ENCODE data around the gene SLC38A5. TPM values are rescaled to one million over a fixed set of nuclear protein-coding genes. Genes with fewer than 3 reads are reported as not detected.
A peak's percentile ranks its signal among the peaks of the same experiment; 100 is the strongest.

Gene SLC38A5
- total and polyA plus RNA-seq, 2 donors (not counting 1 experiment from before 2014, with no cell fraction given) = 8.3 to 21.5 TPM

DNA sequence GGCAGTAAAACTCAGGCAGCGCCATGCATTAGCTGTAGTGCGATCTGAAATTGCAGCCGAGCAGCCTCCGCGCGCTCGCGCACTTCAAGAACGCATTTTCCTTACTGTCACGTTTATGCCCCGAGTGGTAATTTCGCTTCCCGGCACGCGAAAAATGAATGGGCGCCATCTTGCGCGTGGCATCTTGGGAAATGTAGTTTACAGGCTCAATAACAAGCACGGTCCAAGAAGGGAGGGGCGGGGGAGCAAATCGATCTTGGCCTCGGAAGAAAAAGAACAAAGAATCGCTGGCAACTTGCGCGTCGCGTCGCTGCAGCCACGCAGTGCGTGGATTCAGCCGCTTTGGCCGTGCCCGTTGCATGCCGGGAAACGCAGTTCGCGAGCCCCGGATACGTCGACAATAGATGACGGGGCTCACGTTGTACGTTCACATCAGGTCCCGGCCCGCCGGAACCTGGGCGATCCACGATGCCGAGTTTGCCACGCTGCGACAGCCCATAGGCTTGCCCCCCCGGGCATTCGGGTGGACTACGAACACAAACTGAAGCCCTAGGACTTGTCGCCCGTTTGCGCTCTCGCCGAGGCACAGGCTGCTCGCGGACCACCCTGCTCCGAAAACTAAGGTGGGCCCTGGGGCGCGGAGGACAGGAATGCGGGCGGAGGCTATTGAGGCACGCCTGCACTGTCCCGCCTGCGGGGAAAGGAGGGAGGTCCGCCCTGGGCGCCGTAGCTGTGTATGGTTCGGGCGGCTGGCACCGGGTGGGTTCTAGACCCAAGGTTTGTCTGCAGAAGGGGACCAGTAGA lies 5.9 kb upstream of the SLC38A5 start, which contains the start of gene FTSJ1:
FTSJ1 (plus strand) TSS at position 426 of the 804 bp plus-strand sequence. CDS start 1,849 bp downstream, outside the sequence.
- DNase-seq (ENCODE audit: low read depth in 2 of 2) = peak; percentile 94
- Histone ChIP-seq H3K4me3 (replicated peaks in 1 of 4; ENCODE audit: control extremely low read depth in 1 of 4, insufficient read depth in 1 of 4, low read depth in 3 of 4, low read length in 4 of 4) (peak within 1 kb of the TSS; percentile 69 to 92 (median 76)), H3K4me2 (ENCODE audit: extremely low read depth, insufficient read depth, low read length) (peak within 1 kb of the TSS; percentile 82), H4K20me1 (ENCODE audit: control insufficient read depth, extremely low read depth, insufficient read depth, low read length) (no peaks in the 10 kb centered on the region), H3K4me1 (ENCODE audit: control insufficient read depth, extremely low read depth, insufficient read depth, low read length) (peaks cover 3% of the 10 kb centered on the region), H3K27ac (ENCODE audit: insufficient read depth, low read length) (peak within 1 kb of the TSS; percentile 70), H2AFZ (ENCODE audit: low read length) (peak within 1 kb of the TSS; percentile 43), H3K27me3 (ENCODE audit: control insufficient read depth, insufficient read depth, low read length) (no peaks in the 10 kb centered on the region), H3K79me2 (ENCODE audit: control insufficient read depth, insufficient read depth, low read length) (peaks cover 24% of the 10 kb centered on the region), H3K9me3 (ENCODE audit: control insufficient read depth, insufficient read depth, low read depth, low read length) (no peaks in the 10 kb centered on the region), H3K36me3 (ENCODE audit: control insufficient read depth, insufficient read depth, low read length) (no peaks in the 10 kb centered on the region), H3K9ac (ENCODE audit: insufficient read depth, low read length) (peak within 1 kb of the TSS; percentile 86)
- TF ChIP-seq, protein P1, sequence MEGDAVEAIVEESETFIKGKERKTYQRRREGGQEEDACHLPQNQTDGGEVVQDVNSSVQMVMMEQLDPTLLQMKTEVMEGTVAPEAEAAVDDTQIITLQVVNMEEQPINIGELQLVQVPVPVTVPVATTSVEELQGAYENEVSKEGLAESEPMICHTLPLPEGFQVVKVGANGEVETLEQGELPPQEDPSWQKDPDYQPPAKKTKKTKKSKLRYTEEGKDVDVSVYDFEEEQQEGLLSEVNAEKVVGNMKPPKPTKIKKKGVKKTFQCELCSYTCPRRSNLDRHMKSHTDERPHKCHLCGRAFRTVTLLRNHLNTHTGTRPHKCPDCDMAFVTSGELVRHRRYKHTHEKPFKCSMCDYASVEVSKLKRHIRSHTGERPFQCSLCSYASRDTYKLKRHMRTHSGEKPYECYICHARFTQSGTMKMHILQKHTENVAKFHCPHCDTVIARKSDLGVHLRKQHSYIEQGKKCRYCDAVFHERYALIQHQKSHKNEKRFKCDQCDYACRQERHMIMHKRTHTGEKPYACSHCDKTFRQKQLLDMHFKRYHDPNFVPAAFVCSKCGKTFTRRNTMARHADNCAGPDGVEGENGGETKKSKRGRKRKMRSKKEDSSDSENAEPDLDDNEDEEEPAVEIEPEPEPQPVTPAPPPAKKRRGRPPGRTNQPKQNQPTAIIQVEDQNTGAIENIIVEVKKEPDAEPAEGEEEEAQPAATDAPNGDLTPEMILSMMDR (conservative IDR thresholded peaks at IDR 0.05 in 1 of 2, IDR thresholded peaks at IDR 0.05 in 1 of 2; ENCODE audit: low read depth in 1 of 2, low read length in 2 of 2) = no peak
- TF ChIP-seq EZH2 (IDR thresholded peaks at IDR 0.05; ENCODE audit: low read length, missing control alignments) = no peak

DNA sequence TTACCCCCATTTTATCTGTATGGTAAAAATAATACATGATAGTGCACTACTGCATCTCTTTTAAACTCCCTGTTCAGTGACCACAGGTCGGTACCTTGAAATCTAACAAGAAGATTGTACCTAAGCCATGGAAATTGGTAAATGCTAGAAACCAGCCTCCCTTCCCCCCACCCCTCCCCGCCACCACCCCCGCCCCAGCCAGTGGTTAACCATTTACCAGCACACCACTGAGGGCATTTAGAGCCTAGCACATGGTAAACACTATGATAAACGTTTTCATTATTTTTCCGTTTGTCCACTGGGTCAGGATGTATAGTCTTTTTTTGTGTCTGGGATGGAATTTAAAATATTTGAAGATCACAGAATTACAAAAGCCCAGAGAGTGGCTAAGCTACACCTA lies 5.2 kb upstream of the SLC38A5 start:
- Histone ChIP-seq H3K27me3 (ENCODE audit: control insufficient read depth, insufficient read depth, low read length) (no peaks in the 10 kb centered on the region), H2AFZ (ENCODE audit: low read length) (peak overlapping the region; percentile 43), H3K27ac (ENCODE audit: insufficient read depth, low read length) (peak overlapping the region; percentile 70), H4K20me1 (ENCODE audit: control insufficient read depth, extremely low read depth, insufficient read depth, low read length) (no peaks in the 10 kb centered on the region), H3K4me2 (ENCODE audit: extremely low read depth, insufficient read depth, low read length) (peak overlapping the region; percentile 64), H3K79me2 (ENCODE audit: control insufficient read depth, insufficient read depth, low read length) (peaks cover 24% of the 10 kb centered on the region), H3K9me3 (ENCODE audit: control insufficient read depth, insufficient read depth, low read depth, low read length) (no peaks in the 10 kb centered on the region), H3K36me3 (ENCODE audit: control insufficient read depth, insufficient read depth, low read length) (no peaks in the 10 kb centered on the region), H3K4me3 (replicated peaks in 1 of 4; ENCODE audit: control extremely low read depth in 1 of 4, insufficient read depth in 1 of 4, low read depth in 3 of 4, low read length in 4 of 4) (peak overlapping the region; percentile 51 to 92 (median 67)), H3K4me1 (ENCODE audit: control insufficient read depth, extremely low read depth, insufficient read depth, low read length) (peaks cover 3% of the 10 kb centered on the region), H3K9ac (ENCODE audit: insufficient read depth, low read length) (peak overlapping the region; percentile 49)
- DNase-seq (ENCODE audit: low read depth in 2 of 2) = no peak
- no peak for TF ChIP-seq EZH2 (IDR thresholded peaks at IDR 0.05; ENCODE audit: low read length, missing control alignments)
- TF ChIP-seq, protein P1 (conservative IDR thresholded peaks at IDR 0.05 in 1 of 2, IDR thresholded peaks at IDR 0.05 in 1 of 2; ENCODE audit: low read depth in 1 of 2, low read length in 2 of 2) = no peak

DNA sequence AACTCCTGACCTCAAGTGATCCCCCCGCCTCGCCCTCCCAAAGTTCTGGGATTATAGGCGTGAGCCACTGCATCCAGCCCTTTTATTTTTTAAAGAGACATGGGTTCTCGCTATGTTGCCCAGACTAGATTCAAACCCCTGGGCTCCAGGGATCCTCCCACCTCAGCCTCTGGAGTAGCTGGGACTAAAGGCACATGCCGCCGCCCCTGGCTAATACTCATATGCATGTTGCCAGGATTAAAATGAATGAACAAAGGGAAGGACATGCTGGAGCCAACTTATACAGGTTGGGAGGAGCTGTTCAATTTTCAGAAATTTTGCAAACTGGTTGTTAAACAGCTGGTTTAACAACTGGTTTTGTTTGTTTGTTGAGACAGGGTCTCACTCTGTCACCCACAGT lies 4.5 kb upstream of the SLC38A5 start:
- H2AFZ ChIP-seq (ENCODE audit: low read length) = no peak overlapping the region
- no peak overlapping the region for H3K4me3 ChIP-seq (replicated peaks in 1 of 4; ENCODE audit: control extremely low read depth in 1 of 4, insufficient read depth in 1 of 4, low read depth in 3 of 4, low read length in 4 of 4)
- no peak overlapping the region for H3K9ac ChIP-seq (ENCODE audit: insufficient read depth, low read length)
- H3K9me3 ChIP-seq (ENCODE audit: control insufficient read depth, insufficient read depth, low read depth, low read length) = no peaks in the 10 kb centered on the region
- no peaks in the 10 kb centered on the region for H3K27me3 ChIP-seq (ENCODE audit: control insufficient read depth, insufficient read depth, low read length)
- no peaks in the 10 kb centered on the region for H4K20me1 ChIP-seq (ENCODE audit: control insufficient read depth, extremely low read depth, insufficient read depth, low read length)
- H3K4me1 ChIP-seq (ENCODE audit: control insufficient read depth, extremely low read depth, insufficient read depth, low read length) = peaks cover 3% of the 10 kb centered on the region
- no peak for DNase-seq (ENCODE audit: low read depth in 2 of 2)
- H3K4me2 ChIP-seq (ENCODE audit: extremely low read depth, insufficient read depth, low read length) = peak overlapping the region; percentile 13
- TF ChIP-seq, protein P1 (conservative IDR thresholded peaks at IDR 0.05 in 1 of 2, IDR thresholded peaks at IDR 0.05 in 1 of 2; ENCODE audit: low read depth in 1 of 2, low read length in 2 of 2) = no peak
- no peak for TF ChIP-seq EZH2 (IDR thresholded peaks at IDR 0.05; ENCODE audit: low read length, missing control alignments)
- no peak overlapping the region for H3K27ac ChIP-seq (ENCODE audit: insufficient read depth, low read length)
- H3K79me2 ChIP-seq (ENCODE audit: control insufficient read depth, insufficient read depth, low read length) = peaks cover 24% of the 10 kb centered on the region
- H3K36me3 ChIP-seq (ENCODE audit: control insufficient read depth, insufficient read depth, low read length) = no peaks in the 10 kb centered on the region
